Caco-2 (cell line): ENCODE data around the gene ATF7IP2. TPM values are rescaled to one million over a fixed set of nuclear protein-coding genes. Genes with fewer than 3 reads are reported as not detected.

Experiments
- BruUV-seq: library from RNA; stranded (reverse); fragments of 400-500 nt; replicated peaks from 2 replicates; lab custom pipeline; 2021; lab: Mats Ljungman, UMichigan
- CTCF ChIA-PET: fragments of 300-600 bp; sonication (Branson Sonifier 250); formaldehyde crosslinking; loops from one replicate; lab custom pipeline; 2022; ENCODE audit warnings: antibody characterized with exemption; lab: Charles Lee
- POLR2A ChIA-PET: fragments of 300-600 bp; sonication (Branson Sonifier 250); formaldehyde crosslinking; loops from one replicate; lab custom pipeline; 2022; ENCODE audit warnings: antibody characterized with exemption; lab: Charles Lee
- DNase-seq, 2 experiments: peaks; one replicate each; pipeline versions ENCODE4 v3.0.0 to v3.0.0-alpha.2; 2020 to 2022
- H3K27me3 ChIP-seq: replicated peaks from 2 replicates; pipeline ENCODE4 v1.6.0; 2011; ENCODE audit warnings: low read length; ENCODE audit not compliant: control insufficient read depth, insufficient read depth
- H3K36me3 ChIP-seq: 2 replicates; pipeline ENCODE4 v1.5.1; 2011; ENCODE audit warnings: low read length; ENCODE audit not compliant: control insufficient read depth, insufficient read depth
- H3K4me1 ChIP-seq: fragments of 250-450 bp; sonication (Bioruptor Pico); 2 replicates; pipeline ENCODE4 v1.5.1; 2020; ENCODE audit warnings: mild to moderate bottlenecking
- H3K4me3 ChIP-seq: 2 replicates; pipeline ENCODE4 v1.5.1; 2011; ENCODE audit warnings: low read depth, mild to moderate bottlenecking, control low read depth, low read length
- H3K9me3 ChIP-seq: fragments of 250-450 bp; sonication (Bioruptor Pico); 2 replicates; pipeline ENCODE4 v1.5.1; 2020; ENCODE audit warnings: mild to moderate bottlenecking, moderate library complexity
- H3K27ac Mint-ChIP-seq: one replicate; pipeline ENCODE4 v1.8.0; 2022; ENCODE audit warnings: mixed read lengths; ENCODE audit not compliant: unreplicated experiment
- H3K27me3 Mint-ChIP-seq: one replicate; pipeline ENCODE4 v1.8.0; 2022; ENCODE audit warnings: mixed read lengths; ENCODE audit not compliant: insufficient read depth, unreplicated experiment
- H3K36me3 Mint-ChIP-seq: one replicate; pipeline ENCODE4 v1.8.0; 2022; ENCODE audit warnings: mild to moderate bottlenecking, mixed read lengths; ENCODE audit not compliant: insufficient read depth, unreplicated experiment
- H3K4me1 Mint-ChIP-seq: one replicate; pipeline ENCODE4 v1.8.0; 2022; ENCODE audit warnings: low read depth, mixed read lengths; ENCODE audit not compliant: unreplicated experiment
- H3K4me3 Mint-ChIP-seq: one replicate; pipeline ENCODE4 v1.8.0; 2022; ENCODE audit warnings: mild to moderate bottlenecking, moderate library complexity, mixed read lengths; ENCODE audit not compliant: unreplicated experiment
- H3K9me3 Mint-ChIP-seq: one replicate; pipeline ENCODE4 v1.8.0; 2022; ENCODE audit warnings: mixed read lengths; ENCODE audit not compliant: unreplicated experiment
- intact Hi-C: fragments of 100-400 bp; cut with micrococcal nuclease; formaldehyde crosslinking; loops from one replicate; pipeline ENCODE4 v1.10.0; 2022; ENCODE audit not compliant: unreplicated experiment
- total RNA-seq: library from RNA; stranded (reverse); gene quantifications from 2 replicates; pipeline ENCODE4 v1.2.3, GENCODE V29; 2022
- TF ChIP-seq, protein P1 (sequence below), 2 experiments: fragments of 200-600 bp in 1 of 2; IDR thresholded peaks; 1 replicate in 1 of 2; 2 replicates in 1 of 2; pipeline versions ENCODE4 v1.5.1 to v1.8.0; 2011 to 2022; ENCODE audit warnings: antibody characterized with exemption in 1 of 2, control low read depth in 1 of 2, inconsistent platforms in 1 of 2, low read depth in 1 of 2, low read length in 1 of 2, mild to moderate bottlenecking in 1 of 2, moderate library complexity in 1 of 2; ENCODE audit not compliant: insufficient read depth in 1 of 2, severe bottlenecking in 1 of 2, unreplicated experiment in 1 of 2

The ATF7IP2 gene
- total RNA-seq, 1 experiment from 2014 or later, result 16.4 TPM

DNA sequence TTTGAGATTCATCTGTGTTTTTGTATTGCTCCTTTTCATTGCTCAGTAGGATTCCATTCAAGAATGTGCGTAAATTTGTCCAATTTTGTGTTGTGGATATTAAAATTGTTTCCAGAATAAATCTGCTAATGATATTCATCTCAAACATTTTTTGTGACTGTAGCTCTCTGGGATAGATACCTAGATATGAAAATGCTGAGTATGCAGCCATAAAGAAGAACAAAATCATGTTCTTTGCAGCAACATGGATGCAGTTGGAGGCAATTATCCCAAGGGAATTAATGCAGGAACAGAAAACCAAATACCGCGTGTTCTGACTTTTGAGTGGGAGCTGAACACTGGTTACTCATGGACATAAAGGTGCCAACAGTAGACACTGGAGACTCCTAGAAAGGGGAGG lies 40.2 kb upstream of the ATF7IP2 start:
- ChIA-PET CTCF (no interaction called here), POLR2A (no interaction called here)
- H3K27ac Mint-ChIP-seq, result no peak overlapping the region
- no peak overlapping the region for H3K4me3 Mint-ChIP-seq
- H3K4me1 Mint-ChIP-seq, result no peaks in the 10 kb centered on the region
- intact Hi-C loops, result no loop called here
- H3K27me3 Mint-ChIP-seq, result no peaks in the 10 kb centered on the region
- peaks cover 14% of the 10 kb centered on the region for H3K36me3 Mint-ChIP-seq
- TF ChIP-seq, protein P1, sequence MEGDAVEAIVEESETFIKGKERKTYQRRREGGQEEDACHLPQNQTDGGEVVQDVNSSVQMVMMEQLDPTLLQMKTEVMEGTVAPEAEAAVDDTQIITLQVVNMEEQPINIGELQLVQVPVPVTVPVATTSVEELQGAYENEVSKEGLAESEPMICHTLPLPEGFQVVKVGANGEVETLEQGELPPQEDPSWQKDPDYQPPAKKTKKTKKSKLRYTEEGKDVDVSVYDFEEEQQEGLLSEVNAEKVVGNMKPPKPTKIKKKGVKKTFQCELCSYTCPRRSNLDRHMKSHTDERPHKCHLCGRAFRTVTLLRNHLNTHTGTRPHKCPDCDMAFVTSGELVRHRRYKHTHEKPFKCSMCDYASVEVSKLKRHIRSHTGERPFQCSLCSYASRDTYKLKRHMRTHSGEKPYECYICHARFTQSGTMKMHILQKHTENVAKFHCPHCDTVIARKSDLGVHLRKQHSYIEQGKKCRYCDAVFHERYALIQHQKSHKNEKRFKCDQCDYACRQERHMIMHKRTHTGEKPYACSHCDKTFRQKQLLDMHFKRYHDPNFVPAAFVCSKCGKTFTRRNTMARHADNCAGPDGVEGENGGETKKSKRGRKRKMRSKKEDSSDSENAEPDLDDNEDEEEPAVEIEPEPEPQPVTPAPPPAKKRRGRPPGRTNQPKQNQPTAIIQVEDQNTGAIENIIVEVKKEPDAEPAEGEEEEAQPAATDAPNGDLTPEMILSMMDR (IDR thresholded peaks at IDR 0.05; ENCODE audit: insufficient read depth in 1 of 2, low read depth in 1 of 2, low read length in 1 of 2, severe bottlenecking in 1 of 2, unreplicated experiment in 1 of 2), result no peak
- peaks cover 32% of the 10 kb centered on the region for H3K9me3 ChIP-seq
- no peaks in the 10 kb centered on the region for H3K27me3 ChIP-seq
- H3K4me3 ChIP-seq, result no peak overlapping the region
- DNase-seq, result no peak
- H3K4me1 ChIP-seq, result no peaks in the 10 kb centered on the region
- H3K36me3 ChIP-seq, result 0 out of 2 replicates have a peak, but pooled peaks cover 1% of the 10 kb centered on the region
- H3K9me3 Mint-ChIP-seq, result peaks cover 22% of the 10 kb centered on the region
- no TSS peak for BruUV-seq

DNA sequence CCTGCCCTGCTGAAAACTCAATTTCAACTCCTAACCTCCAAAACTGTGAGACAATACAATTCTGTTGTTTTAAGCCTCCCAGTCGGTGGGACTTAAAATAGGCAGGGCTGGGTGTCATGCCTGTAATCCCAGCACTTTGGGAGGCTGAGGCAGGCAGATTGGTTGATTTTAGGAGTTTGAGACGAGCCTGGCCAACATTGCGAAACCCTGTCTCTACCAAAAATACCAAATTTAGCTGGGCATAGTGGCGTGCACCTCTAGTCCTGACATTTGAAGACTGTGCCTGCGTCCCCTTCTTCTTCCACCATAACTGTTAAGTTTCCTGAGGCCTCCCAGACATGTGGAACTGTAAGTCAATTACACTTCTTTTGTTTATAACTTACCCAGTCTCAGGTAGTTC lies 36.0 kb upstream of the ATF7IP2 start:
- TF ChIP-seq, protein P1 (IDR thresholded peaks at IDR 0.05; ENCODE audit: insufficient read depth in 1 of 2, low read depth in 1 of 2, low read length in 1 of 2, severe bottlenecking in 1 of 2, unreplicated experiment in 1 of 2), result no peak
- Mint-ChIP-seq H3K9me3 (no peaks in the 10 kb centered on the region), H3K36me3 (no peaks in the 10 kb centered on the region), H3K4me1 (no peaks in the 10 kb centered on the region), H3K4me3 (no peak overlapping the region), H3K27me3 (no peaks in the 10 kb centered on the region), H3K27ac (no peak overlapping the region)
- ChIA-PET CTCF (no interaction called here), POLR2A (no interaction called here)
- BruUV-seq, result no TSS peak
- intact Hi-C loops, result no loop called here
- Histone ChIP-seq H3K27me3 (no peaks in the 10 kb centered on the region), H3K36me3 (no peaks in the 10 kb centered on the region), H3K4me1 (no peaks in the 10 kb centered on the region), H3K9me3 (no peaks in the 10 kb centered on the region), H3K4me3 (no peak overlapping the region)
- no peak for DNase-seq

DNA sequence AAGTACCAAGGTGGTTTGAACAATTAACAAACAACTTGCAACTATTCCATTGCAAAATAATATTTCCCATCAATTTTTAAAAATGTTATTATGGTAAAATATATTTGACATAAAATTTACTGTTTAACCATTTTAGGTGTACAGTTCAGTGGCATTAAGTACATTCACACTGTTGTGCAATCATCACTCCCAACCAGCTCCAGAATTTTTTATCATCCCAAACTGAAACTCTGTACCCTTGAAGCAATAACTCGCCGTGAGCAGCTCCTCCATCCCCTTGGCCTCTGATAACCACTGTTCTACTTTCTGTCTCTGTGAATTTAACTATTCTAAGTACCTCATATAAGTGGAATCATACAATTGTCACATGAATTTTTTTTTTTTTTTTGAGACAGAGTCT lies 33.6 kb upstream of the ATF7IP2 start:
- POLR2A ChIA-PET, result interaction anchor here (0.6 kb wide), 1 partner anchor 265 kb away, joined by 3 read pairs; no protein-coding TSS in a partner anchor
- intact Hi-C loops, result no loop called here
- H3K36me3 ChIP-seq, result no peaks in the 10 kb centered on the region
- Mint-ChIP-seq H3K27ac (no peak overlapping the region), H3K27me3 (no peaks in the 10 kb centered on the region), H3K36me3 (no peaks in the 10 kb centered on the region), H3K9me3 (peaks cover 9% of the 10 kb centered on the region), H3K4me3 (no peak overlapping the region), H3K4me1 (no peaks in the 10 kb centered on the region)
- peaks cover 7% of the 10 kb centered on the region for H3K9me3 ChIP-seq
- no peak for DNase-seq
- BruUV-seq, result no TSS peak
- no peaks in the 10 kb centered on the region for H3K4me1 ChIP-seq
- no peak overlapping the region for H3K4me3 ChIP-seq
- TF ChIP-seq, protein P1 (IDR thresholded peaks at IDR 0.05; ENCODE audit: insufficient read depth in 1 of 2, low read depth in 1 of 2, low read length in 1 of 2, severe bottlenecking in 1 of 2, unreplicated experiment in 1 of 2), result no peak
- H3K27me3 ChIP-seq, result no peaks in the 10 kb centered on the region
- CTCF ChIA-PET, result no interaction called here
